SK-N-MC (cell line): ENCODE measurements around the gene CRACDL.

ENCODE experiments used
- DNase-seq: peaks from one replicate; pipeline ENCODE4 v3.0.0-alpha.2; 2011; ENCODE audit warnings: low read depth, low spot score
- H3K27ac ChIP-seq: fragments of 200-600 bp; sonication (generic); 2 replicates; pipeline ENCODE4 v1.5.1; 2016; ENCODE audit warnings: mixed run types
- H3K36me3 ChIP-seq: fragments of 200-600 bp; sonication (generic); 2 replicates; pipeline ENCODE4 v1.6.1; 2017; ENCODE audit warnings: antibody characterized with exemption, low read length, mixed read lengths; ENCODE audit not compliant: insufficient read depth
- H3K4me3 ChIP-seq: fragments of 200-600 bp; sonication (generic); 2 replicates; pipeline ENCODE4 v1.5.1; 2016
- H3K9ac ChIP-seq: fragments of 200-600 bp; sonication (generic); 2 replicates; pipeline ENCODE4 v1.8.0; 2017; ENCODE audit warnings: mixed run types, mixed read lengths; ENCODE audit not compliant: insufficient read length
- H3K9me3 ChIP-seq: fragments of 200-600 bp; sonication (generic); 2 replicates; pipeline ENCODE4 v1.6.1; 2017; ENCODE audit warnings: low read depth, mild to moderate bottlenecking, antibody characterized with exemption, low read length, moderate library complexity, mixed read lengths
- EZH2 ChIP-seq: fragments of 200-600 bp; sonication (generic); IDR thresholded peaks from one replicate; pipeline ENCODE4 v1.6.1; 2017; ENCODE audit warnings: antibody characterized with exemption
- FOXP2 ChIP-seq: optimal IDR thresholded peaks from 2 replicates; pipeline ENCODE3; 2011; ENCODE audit warnings: mild to moderate bottlenecking, moderate library complexity; ENCODE audit not compliant: insufficient read depth; ENCODE audit errors: extremely low read length, control extremely low read depth
- POLR2AphosphoS5 ChIP-seq: IDR thresholded peaks from 2 replicates; pipeline ENCODE4 v1.6.1; 2012; ENCODE audit warnings: mild to moderate bottlenecking, low read depth, low read length, borderline replicate concordance

Gene CRACDL

DNA sequence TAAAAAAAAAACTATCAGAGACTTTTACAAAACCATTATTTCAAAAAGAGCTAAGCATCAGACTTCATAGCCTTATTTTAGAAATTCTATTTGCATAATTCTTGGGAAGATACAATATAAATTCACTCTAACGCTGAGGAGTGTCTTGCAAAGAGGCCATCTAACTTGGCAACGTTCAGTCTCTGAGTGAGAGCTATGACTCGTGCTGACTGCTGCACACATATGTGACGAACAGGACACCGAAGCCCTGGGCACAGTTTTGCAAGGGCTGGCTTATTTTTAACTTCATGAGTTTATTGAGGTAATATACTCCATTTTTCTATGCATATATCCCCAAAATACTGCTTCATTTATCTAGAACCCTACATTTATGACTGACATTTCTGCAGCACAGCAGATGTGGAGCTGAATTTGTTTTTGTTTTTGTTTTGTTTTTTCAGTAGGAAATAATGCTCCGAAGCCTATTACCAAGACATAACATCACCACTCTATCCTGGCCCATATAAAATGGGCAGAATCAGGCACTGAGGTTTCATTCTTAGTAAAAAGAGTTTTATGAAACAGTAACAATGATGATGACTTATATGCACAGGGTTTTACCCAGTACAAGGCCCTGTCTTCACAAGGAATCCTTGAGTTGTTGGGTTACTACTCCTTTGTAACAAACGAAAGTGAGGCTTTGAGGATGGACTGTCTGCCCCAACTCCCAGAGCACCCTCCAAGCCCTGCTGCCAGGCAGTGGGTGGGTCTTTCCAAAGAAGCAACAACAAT lies 68.3 kb downstream of the CRACDL start:
- Histone ChIP-seq H3K27ac (no peak overlapping the region), H3K4me3 (no peak overlapping the region), H3K9ac (no peak overlapping the region), H3K9me3 (no peaks in the 10 kb centered on the region), H3K36me3 (no peaks in the 10 kb centered on the region)
- TF ChIP-seq POLR2AphosphoS5 (no peak), EZH2 (no peak), FOXP2 (no peak)
- no peak for DNase-seq

DNA sequence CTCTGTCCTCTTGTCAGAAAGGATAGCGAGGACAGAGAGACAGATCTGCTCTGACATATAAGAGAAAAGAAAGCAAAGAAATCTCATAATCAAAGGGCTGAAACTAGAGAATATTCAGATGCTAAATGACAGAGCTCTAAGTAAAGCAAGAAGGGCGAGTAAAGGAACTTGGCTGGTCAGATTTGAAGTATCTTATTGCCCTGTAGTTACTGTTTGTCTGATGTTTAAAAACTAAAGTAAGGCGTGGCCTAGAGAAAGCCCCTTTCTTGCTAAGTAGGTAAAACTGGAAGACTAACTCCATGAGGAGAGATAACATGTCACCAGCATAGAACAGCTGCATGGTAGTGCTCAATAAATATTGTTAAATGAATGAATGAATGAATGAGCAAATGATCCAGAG lies 70.0 kb downstream of the CRACDL start:
- no peak for TF ChIP-seq POLR2AphosphoS5
- no peak for TF ChIP-seq EZH2
- no peak for TF ChIP-seq FOXP2
- Histone ChIP-seq H3K36me3 (no peaks in the 10 kb centered on the region), H3K9ac (no peak overlapping the region), H3K9me3 (no peaks in the 10 kb centered on the region), H3K27ac (no peak overlapping the region), H3K4me3 (no peak overlapping the region)
- no peak for DNase-seq

DNA sequence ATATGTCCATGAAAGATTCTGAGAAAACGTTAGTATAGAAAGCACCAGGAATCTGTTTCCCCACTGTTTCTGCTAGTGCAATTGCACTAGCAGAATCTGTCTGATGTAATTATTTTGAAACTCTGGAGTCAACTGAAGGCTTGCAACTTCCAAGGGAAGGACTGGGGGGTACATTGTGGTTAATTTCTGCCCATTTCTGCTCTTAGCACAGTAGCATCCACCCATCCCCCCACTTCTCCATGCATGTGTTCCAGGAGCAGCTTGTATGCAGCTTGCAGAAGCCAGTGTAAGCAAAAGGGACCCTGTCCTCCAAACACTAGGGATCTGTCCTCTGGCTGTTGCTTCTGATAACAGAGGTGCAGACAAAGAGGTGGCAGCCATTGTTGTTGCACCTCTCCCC lies 74.4 kb downstream of the CRACDL start:
- Histone ChIP-seq H3K9ac (no peak overlapping the region), H3K36me3 (no peaks in the 10 kb centered on the region), H3K27ac (no peak overlapping the region), H3K4me3 (no peak overlapping the region), H3K9me3 (no peaks in the 10 kb centered on the region)
- TF ChIP-seq EZH2 (no peak), POLR2AphosphoS5 (no peak), FOXP2 (no peak)
- no peak for DNase-seq

DNA sequence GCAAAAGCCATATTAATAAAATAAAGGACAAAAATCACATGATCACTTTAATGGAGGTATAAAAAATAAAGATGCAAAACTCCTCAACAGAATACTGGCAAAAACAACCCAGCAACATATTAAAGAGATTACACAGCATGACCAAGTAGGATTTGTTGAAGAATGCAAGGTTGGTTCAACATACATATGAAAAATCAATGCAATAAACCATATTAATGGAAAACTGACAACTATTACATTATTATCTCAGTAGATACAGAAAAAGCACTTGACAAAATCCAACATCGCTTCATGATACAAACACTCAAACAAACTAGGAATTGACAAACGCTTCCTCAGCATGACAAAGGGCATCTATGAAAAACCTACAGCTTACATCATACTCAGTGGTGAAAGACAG lies 76.7 kb downstream of the CRACDL start:
- no peak overlapping the region for H3K27ac ChIP-seq
- no peaks in the 10 kb centered on the region for H3K36me3 ChIP-seq
- TF ChIP-seq FOXP2 (no peak), POLR2AphosphoS5 (no peak), EZH2 (no peak)
- H3K4me3 ChIP-seq: no peak overlapping the region
- no peaks in the 10 kb centered on the region; the same call in 1 of the 2 replicates for H3K9me3 ChIP-seq
- H3K9ac ChIP-seq: no peak overlapping the region
- no peak for DNase-seq

DNA sequence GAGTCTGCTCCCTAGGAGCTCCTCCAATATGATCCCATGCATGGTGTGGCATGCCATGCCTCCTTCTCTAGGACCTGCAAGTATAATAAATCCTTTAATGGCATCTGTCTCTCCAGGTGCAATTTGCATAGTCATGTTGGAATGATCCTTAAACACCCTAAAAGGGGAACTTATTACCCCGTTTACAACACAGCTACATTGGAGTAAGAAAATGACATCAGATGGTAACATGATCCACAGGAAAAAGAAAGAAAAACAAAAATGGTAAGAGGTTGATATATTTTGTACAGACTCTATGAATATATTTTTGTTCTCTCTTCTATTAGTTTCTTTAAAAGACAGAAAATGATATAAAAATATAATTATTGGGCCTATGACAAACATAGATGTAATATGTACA lies 79.0 kb downstream of the CRACDL start:
- Histone ChIP-seq H3K4me3 (no peak overlapping the region), H3K9me3 (no peaks in the 10 kb centered on the region; the same call in 1 of the 2 replicates), H3K36me3 (no peaks in the 10 kb centered on the region), H3K9ac (no peak overlapping the region), H3K27ac (no peak overlapping the region)
- no peak for DNase-seq
- no peak for TF ChIP-seq FOXP2
- no peak for TF ChIP-seq POLR2AphosphoS5
- no peak for TF ChIP-seq EZH2

DNA sequence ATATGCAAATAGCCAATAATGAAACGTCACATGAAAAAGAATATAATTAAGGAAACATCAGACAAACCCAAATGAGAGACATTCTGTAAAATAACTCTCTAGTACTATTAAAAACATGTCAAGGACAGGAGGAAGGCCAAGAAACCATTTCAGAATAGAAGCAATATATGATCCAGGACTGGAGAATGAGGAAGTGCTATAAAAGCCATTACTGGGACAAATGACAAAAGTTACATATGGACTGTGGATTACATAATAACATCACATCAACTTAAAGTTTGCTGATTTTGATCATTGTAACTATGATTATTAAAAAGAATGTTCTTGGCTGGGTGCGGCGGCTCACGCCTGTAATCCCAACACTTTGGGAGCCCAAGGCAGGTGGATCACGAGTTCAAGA lies 81.3 kb downstream of the CRACDL start:
- Histone ChIP-seq H3K4me3 (no peak overlapping the region), H3K36me3 (no peaks in the 10 kb centered on the region), H3K27ac (no peak overlapping the region), H3K9ac (no peak overlapping the region), H3K9me3 (no peaks in the 10 kb centered on the region; the same call in 1 of the 2 replicates)
- no peak for DNase-seq
- no peak for TF ChIP-seq POLR2AphosphoS5
- TF ChIP-seq EZH2: no peak
- no peak for TF ChIP-seq FOXP2

DNA sequence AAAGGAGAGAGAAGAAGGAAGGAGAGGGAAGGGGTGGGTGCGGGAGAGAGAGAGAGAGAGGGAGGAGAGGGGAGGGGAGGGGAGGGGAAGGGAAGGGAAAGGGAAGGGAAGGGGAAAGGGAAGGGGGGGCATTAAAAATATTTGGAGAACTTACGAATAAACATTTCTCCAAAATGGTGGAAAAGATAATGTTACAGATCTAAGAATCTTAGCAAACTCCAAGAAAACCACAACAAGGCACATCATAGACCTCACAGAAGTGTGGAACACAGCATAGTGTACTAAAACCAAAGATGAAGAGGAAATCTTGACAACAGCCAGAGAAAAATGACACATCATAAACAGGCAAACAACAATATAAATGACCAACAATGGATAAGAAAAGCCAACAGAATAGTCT lies 83.1 kb downstream of the CRACDL start:
- Histone ChIP-seq H3K27ac (no peak overlapping the region), H3K4me3 (no peak overlapping the region), H3K36me3 (no peaks in the 10 kb centered on the region), H3K9ac (no peak overlapping the region), H3K9me3 (no peaks in the 10 kb centered on the region; the same call in 1 of the 2 replicates)
- DNase-seq: no peak
- TF ChIP-seq FOXP2 (no peak), EZH2 (no peak), POLR2AphosphoS5 (no peak)

DNA sequence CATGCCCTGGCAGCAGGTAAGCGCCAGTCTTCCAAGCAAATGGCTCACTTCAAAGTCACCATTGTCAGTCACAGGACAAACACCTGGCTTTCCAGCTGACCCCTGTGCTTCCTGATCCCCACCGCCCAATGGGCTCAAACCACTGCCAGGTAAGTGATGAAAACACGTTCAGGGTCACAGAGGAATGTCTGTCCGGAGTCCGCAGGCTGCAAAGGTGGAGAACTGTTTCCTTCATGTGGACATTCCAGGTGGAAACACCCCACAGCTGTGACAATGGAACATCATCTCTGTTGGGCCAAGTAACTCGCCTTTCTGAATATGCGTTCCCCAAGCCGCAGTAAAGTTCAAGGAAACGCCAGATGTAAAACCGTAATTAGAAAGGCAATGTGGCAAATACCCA lies 86.0 kb downstream of the CRACDL start:
- TF ChIP-seq EZH2 (no peak), POLR2AphosphoS5 (no peak)
- H3K4me3 ChIP-seq: no peak overlapping the region
- H3K9ac ChIP-seq: no peak overlapping the region
- DNase-seq: no peak
- H3K9me3 ChIP-seq: no peaks in the 10 kb centered on the region
- H3K27ac ChIP-seq: no peak overlapping the region
- H3K36me3 ChIP-seq: no peaks in the 10 kb centered on the region

DNA sequence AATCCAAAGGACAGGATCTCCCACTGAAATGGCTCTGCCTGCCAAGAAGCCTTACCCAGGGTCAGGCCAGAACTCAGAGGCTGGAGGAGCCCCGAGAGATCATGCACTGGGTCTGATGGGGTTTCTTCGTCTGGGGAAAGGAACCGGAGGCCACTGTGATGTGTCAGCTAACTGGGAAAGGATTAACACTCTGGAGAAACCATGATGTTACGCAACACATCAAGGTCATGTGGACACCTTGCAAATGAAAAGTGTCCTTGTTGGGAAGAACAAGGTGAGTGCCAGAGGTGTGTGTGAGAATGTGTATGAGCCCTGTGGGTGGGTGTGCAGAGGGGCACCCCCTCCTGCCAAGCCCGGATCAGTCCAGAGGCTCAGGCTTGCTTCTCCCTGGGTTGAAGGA lies 86.9 kb downstream of the CRACDL start:
- H3K9me3 ChIP-seq: no peaks in the 10 kb centered on the region
- DNase-seq: no peak
- H3K4me3 ChIP-seq: no peak overlapping the region
- no peak overlapping the region for H3K27ac ChIP-seq
- H3K9ac ChIP-seq: no peak overlapping the region
- no peak for TF ChIP-seq FOXP2
- no peak for TF ChIP-seq EZH2
- no peak for TF ChIP-seq POLR2AphosphoS5
- no peaks in the 10 kb centered on the region for H3K36me3 ChIP-seq
